SK-N-SH treated with all-trans-retinoic acid at 6 μM for 48 hours (cell line): ENCODE results near the gene SLC35B2.

Experiments used
- GLIS3 ChIP-seq: fragments of 250-450 bp; sonication (Bioruptor Pico); IDR thresholded peaks from 2 replicates; pipeline ENCODE4 v1.5.0; 2020; ENCODE audit warnings: mild to moderate bottlenecking, moderate library complexity
- RARB ChIP-seq: fragments of 250-450 bp; sonication (Bioruptor Pico); IDR thresholded peaks from 2 replicates; pipeline ENCODE4 v1.8.0; 2021; ENCODE audit warnings: mild to moderate bottlenecking, moderate library complexity
- ZNF565 ChIP-seq: fragments of 450-650 bp; formaldehyde crosslinking; conservative IDR thresholded peaks from 2 replicates; pipeline ENCODE4 v1.5.0; 2020; ENCODE audit warnings: low read depth, mild to moderate bottlenecking, moderate library complexity
- ZNF8 ChIP-seq: fragments of 450-650 bp; formaldehyde crosslinking; IDR thresholded peaks from 2 replicates; pipeline ENCODE4 v1.5.0; 2020; ENCODE audit warnings: mild to moderate bottlenecking, moderate library complexity
- TF ChIP-seq, protein P1 (sequence below): fragments of 250-450 bp; sonication (Bioruptor Pico); IDR thresholded peaks from 2 replicates; pipeline ENCODE4 v1.8.0; 2021; ENCODE audit warnings: low read depth, mild to moderate bottlenecking, moderate library complexity, borderline replicate concordance
- TF ChIP-seq, protein P2 (sequence below): fragments of 250-450 bp; sonication (Bioruptor Pico); IDR thresholded peaks from 2 replicates; pipeline ENCODE4 v1.8.0; 2020; ENCODE audit warnings: mild to moderate bottlenecking, moderate library complexity, borderline replicate concordance

DNA sequence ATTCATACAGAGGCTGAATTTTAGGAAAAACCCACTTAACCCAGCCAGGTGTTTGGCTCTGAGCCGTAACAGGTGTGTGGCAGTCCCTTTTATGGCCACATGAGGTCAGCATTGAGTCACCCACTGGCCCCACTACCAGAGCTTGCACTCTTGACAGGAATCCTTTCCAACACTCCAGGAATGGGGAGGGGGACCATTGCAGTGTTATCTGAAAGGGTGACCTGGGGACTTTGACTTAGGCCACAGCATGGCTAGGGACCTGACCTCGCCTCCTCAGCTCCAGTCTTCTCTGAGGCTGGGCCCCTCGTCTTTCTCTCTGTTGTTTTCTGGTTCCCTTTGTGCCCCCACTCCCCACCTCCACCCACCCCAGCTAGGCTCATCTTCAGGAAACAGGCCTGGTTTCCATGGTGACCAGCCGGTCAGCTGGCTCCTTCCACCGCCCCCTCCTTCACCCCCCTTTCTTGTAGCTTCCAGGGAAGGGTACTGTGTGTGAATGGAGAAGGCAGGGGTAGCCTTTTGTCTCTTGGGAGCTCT is 10.8 kb upstream of the SLC35B2 start:
- TF ChIP-seq GLIS3 (CRISPR knock-in tag), result no peak
- TF ChIP-seq, protein P1, sequence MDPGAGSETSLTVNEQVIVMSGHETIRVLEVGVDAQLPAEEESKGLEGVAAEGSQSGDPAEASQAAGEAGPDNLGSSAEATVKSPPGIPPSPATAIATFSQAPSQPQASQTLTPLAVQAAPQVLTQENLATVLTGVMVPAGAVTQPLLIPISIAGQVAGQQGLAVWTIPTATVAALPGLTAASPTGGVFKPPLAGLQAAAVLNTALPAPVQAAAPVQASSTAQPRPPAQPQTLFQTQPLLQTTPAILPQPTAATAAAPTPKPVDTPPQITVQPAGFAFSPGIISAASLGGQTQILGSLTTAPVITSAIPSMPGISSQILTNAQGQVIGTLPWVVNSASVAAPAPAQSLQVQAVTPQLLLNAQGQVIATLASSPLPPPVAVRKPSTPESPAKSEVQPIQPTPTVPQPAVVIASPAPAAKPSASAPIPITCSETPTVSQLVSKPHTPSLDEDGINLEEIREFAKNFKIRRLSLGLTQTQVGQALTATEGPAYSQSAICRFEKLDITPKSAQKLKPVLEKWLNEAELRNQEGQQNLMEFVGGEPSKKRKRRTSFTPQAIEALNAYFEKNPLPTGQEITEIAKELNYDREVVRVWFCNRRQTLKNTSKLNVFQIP (CRISPR knock-in tag), result no peak
- TF ChIP-seq, protein P2, sequence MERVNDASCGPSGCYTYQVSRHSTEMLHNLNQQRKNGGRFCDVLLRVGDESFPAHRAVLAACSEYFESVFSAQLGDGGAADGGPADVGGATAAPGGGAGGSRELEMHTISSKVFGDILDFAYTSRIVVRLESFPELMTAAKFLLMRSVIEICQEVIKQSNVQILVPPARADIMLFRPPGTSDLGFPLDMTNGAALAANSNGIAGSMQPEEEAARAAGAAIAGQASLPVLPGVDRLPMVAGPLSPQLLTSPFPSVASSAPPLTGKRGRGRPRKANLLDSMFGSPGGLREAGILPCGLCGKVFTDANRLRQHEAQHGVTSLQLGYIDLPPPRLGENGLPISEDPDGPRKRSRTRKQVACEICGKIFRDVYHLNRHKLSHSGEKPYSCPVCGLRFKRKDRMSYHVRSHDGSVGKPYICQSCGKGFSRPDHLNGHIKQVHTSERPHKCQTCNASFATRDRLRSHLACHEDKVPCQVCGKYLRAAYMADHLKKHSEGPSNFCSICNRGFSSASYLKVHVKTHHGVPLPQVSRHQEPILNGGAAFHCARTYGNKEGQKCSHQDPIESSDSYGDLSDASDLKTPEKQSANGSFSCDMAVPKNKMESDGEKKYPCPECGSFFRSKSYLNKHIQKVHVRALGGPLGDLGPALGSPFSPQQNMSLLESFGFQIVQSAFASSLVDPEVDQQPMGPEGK (CRISPR knock-in tag), result no peak
- TF ChIP-seq ZNF565 (CRISPR knock-in tag), result no peak
- TF ChIP-seq ZNF8 (CRISPR knock-in tag), result no peak
- no peak for TF ChIP-seq RARB (CRISPR knock-in tag)
